Activated CD4-positive, alpha-beta T cell treated with anti-CD3 and anti-CD28 coated beads, Interleukin-2, amount 10 ng/mL, durations not matched to agents 24 days and 14 days (primary cell): ENCODE results near the gene TBC1D9B. TPM values are rescaled to one million over a fixed set of nuclear protein-coding genes. Genes with fewer than 3 reads are reported as not detected.

Experiments used
- DNase-seq: peaks from one replicate; pipeline ENCODE4 v3.0.0; 2022
- H3K27ac Mint-ChIP-seq: one replicate; pipeline ENCODE4 v1.8.0; 2022; ENCODE audit warnings: mild to moderate bottlenecking, mixed read lengths
- H3K27me3 Mint-ChIP-seq: one replicate; pipeline ENCODE4 v1.8.0; 2022; ENCODE audit warnings: mixed read lengths
- H3K36me3 Mint-ChIP-seq: one replicate; pipeline ENCODE4 v1.8.0; 2022; ENCODE audit warnings: low read depth, mild to moderate bottlenecking, mixed read lengths
- H3K4me1 Mint-ChIP-seq: one replicate; pipeline ENCODE4 v1.8.0; 2021; ENCODE audit warnings: mixed read lengths
- H3K4me3 Mint-ChIP-seq: one replicate; pipeline ENCODE4 v1.8.0; 2022; ENCODE audit warnings: mild to moderate bottlenecking, moderate library complexity, mixed read lengths
- H3K9me3 Mint-ChIP-seq: one replicate; pipeline ENCODE4 v1.8.0; 2021; ENCODE audit warnings: mixed read lengths
- intact Hi-C: fragments of 100-400 bp; cut with micrococcal nuclease; formaldehyde crosslinking; loops from one replicate; pipeline ENCODE4 v1.15.1; 2023
- total RNA-seq: library from RNA; stranded (reverse); gene quantifications from 2 replicates; pipeline ENCODE4 v1.2.3, GENCODE V29; 2022

Gene TBC1D9B
- total RNA-seq, 1 donor from 2014 or later: 138 TPM

DNA sequence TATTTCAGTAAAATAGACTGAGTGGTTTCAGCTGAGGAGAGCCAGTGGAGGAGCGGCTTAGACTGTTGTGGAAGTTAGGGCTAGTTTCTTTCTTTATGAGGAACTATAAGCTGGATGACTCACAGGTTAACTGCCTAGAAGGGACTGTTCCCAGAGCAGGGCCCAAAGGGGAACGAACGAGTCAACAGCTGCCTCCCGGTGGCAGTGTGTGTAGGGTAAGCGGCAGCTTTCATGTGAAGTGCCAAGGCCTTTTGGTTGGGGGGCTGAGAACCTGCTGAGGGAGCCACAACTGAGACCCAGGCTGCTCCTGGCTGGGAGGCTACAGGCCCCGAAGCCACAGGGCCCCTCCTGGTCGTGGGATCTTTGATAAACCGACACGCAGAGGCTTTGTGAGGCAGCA is 80.0 kb downstream of the TBC1D9B start:
- Mint-ChIP-seq H3K36me3 (peaks cover 85% of the 10 kb centered on the region), H3K27ac (peak overlapping the region; percentile 79), H3K4me3 (peak overlapping the region; percentile 15), H3K9me3 (no peaks in the 10 kb centered on the region), H3K4me1 (peaks cover 19% of the 10 kb centered on the region), H3K27me3 (no peaks in the 10 kb centered on the region)
- peak; percentile 57 for DNase-seq
- intact Hi-C loops: no loop called here

DNA sequence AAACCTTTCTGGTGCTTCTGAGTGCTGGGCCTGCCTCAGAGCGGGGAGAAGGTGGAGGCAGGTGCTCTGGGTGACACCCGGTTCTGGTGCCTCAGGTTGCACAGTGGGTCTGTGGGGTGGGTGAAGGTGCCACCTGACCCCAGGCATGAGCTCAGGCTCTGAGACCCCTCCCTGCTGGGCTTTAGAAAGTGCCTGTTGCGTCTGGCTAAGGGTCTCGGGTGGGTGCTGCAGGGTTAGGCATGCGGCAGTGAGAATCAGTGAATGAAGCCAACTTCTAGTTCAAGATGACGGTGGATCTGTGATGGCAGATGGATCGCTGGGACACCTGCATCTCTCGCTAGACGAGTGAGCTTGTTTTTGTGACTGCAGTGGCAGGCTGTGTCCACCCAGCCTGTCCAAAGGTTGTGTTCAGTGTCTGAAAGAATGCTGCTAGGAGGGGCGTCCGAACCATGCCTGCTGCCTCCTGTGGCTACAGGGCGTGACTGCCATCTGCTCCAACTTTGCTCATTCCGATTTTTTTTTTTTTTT is 82.0 kb downstream of the TBC1D9B start:
- H3K9me3 Mint-ChIP-seq: no peaks in the 10 kb centered on the region
- H3K27ac Mint-ChIP-seq: no peak overlapping the region
- H3K27me3 Mint-ChIP-seq: no peaks in the 10 kb centered on the region
- peaks cover 81% of the 10 kb centered on the region for H3K36me3 Mint-ChIP-seq
- no peak overlapping the region for H3K4me3 Mint-ChIP-seq
- peaks cover 27% of the 10 kb centered on the region for H3K4me1 Mint-ChIP-seq
- intact Hi-C loops: no loop called here
- DNase-seq: peak; percentile 57

DNA sequence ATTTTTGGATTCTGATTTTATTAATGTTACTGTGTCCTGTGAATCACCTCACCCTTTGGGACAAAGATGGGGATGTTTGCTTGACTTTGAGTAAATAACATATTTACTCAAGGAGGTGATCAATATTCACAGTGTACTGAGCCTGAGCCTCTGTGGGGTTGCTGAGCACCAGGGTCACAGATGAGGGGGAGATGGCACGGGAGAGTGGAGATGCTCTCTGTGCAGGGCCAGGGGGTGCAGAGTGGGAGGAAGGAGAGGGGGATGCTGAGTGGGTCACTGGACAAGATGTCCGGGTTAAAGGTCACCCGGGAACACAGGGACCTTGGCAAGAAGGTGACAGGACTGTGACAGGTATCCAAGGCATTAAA is 83.0 kb downstream of the TBC1D9B start:
- Mint-ChIP-seq H3K27me3 (no peaks in the 10 kb centered on the region), H3K36me3 (peaks cover 73% of the 10 kb centered on the region), H3K4me3 (peak overlapping the region; percentile 3), H3K4me1 (peaks cover 32% of the 10 kb centered on the region), H3K27ac (no peak overlapping the region), H3K9me3 (no peaks in the 10 kb centered on the region)
- intact Hi-C loops: loop anchor here (5.0 kb wide), 2 partner anchors 202 to 272 kb away; partner anchors contain the start of genes HNRNPH1 and RUFY1
- DNase-seq: peak; percentile 55

DNA sequence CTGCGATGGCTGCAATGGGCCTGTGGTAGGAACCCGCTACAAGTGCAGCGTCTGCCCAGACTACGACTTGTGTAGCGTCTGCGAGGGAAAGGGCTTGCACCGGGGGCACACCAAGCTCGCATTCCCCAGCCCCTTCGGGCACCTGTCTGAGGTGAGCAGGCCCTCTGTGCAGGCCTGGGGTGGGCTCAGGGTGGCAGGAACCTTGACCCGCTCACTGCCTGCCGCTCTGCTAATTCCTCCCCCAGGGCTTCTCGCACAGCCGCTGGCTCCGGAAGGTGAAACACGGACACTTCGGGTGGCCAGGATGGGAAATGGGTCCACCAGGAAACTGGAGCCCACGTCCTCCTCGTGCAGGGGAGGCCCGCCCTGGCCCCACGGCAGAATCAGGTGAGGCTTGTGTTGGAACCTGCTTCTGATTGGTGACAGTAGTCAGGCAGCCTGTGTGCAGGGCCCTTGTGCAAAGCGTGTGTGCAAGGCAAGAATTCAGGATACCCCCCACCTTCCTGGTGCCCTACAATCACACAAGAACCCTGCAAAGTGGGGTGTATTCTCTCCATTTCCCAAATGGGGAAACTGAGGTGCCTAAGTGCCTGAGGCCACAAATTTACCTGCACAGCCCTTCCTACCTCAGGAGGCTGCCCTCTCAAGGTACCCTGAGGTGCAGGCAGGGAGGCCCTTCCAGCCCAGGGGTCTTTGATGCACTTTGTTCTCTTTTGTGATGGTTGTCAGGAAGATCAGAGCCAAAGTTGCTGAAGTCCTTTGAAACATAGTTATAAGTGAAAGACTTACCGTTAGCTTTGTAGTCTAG is 83.6 kb downstream of the TBC1D9B start:
- H3K4me1 Mint-ChIP-seq: peaks cover 35% of the 10 kb centered on the region
- H3K27me3 Mint-ChIP-seq: no peaks in the 10 kb centered on the region
- peak overlapping the region; percentile 3 for H3K4me3 Mint-ChIP-seq
- H3K27ac Mint-ChIP-seq: no peak overlapping the region
- H3K9me3 Mint-ChIP-seq: no peaks in the 10 kb centered on the region
- no peak for DNase-seq
- H3K36me3 Mint-ChIP-seq: peaks cover 68% of the 10 kb centered on the region
- intact Hi-C loops: loop anchor here (5.0 kb wide), 2 partner anchors 202 to 272 kb away; partner anchors contain the start of genes HNRNPH1 and RUFY1

DNA sequence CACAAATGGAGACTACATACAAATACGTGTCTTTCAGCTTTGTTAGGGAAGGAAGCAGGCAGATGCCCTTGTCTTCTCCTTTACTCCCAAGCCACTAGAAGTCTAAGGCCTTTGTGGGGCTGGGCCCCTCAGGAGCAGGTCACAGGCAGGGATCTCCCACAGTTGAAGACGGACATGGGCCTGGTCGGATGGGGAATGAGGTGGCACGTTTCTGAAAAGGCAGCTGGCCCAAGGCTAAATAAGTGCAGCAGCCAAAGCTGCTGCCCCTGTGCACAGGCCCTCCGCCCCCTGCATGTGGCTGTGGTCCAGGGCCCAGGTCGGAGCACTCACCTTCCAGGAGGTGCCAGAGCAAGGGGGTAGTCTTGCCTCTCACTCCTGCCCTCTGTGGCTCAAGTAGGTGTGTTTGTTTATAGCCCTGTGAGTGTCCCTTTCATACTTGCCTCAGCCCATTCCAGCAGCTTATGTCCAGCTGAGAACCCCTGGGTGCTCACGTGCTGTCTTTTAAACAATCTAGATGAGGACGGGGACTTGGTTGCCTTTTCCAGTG is 85.2 kb downstream of the TBC1D9B start:
- DNase-seq: no peak
- Mint-ChIP-seq H3K27ac (peak overlapping the region; percentile 15), H3K4me3 (peak overlapping the region; percentile 96), H3K4me1 (peaks cover 38% of the 10 kb centered on the region), H3K27me3 (no peaks in the 10 kb centered on the region), H3K9me3 (no peaks in the 10 kb centered on the region), H3K36me3 (peaks cover 53% of the 10 kb centered on the region)
- intact Hi-C loops: loop anchor here (5.0 kb wide), 2 partner anchors 200 to 270 kb away; partner anchors contain the start of genes HNRNPH1 and RUFY1

DNA sequence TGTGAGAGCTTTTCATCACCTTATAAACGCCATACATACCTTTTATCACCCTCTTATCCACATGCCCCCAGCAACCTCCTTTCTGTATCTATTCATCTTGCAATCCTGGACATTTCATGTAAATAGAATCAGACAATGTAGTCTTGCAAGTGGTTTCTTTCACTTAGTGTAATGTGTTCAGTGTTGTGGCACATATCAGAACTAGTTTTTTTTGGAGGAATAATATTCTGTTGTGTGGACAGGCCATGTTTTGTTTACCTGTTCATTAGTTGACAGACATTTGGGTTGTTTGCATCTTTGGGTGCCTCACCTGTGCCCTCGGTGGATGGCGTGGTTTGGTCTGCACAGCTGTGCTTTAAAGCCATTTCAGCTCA is 85.7 kb downstream of the TBC1D9B start:
- intact Hi-C loops: loop anchor here (5.0 kb wide), 2 partner anchors 200 to 270 kb away; partner anchors contain the start of genes HNRNPH1 and RUFY1
- Mint-ChIP-seq H3K9me3 (no peaks in the 10 kb centered on the region), H3K27me3 (no peaks in the 10 kb centered on the region), H3K4me1 (peaks cover 37% of the 10 kb centered on the region), H3K27ac (peak overlapping the region; percentile 23), H3K36me3 (peaks cover 48% of the 10 kb centered on the region), H3K4me3 (peak overlapping the region; percentile 96)
- DNase-seq: no peak

DNA sequence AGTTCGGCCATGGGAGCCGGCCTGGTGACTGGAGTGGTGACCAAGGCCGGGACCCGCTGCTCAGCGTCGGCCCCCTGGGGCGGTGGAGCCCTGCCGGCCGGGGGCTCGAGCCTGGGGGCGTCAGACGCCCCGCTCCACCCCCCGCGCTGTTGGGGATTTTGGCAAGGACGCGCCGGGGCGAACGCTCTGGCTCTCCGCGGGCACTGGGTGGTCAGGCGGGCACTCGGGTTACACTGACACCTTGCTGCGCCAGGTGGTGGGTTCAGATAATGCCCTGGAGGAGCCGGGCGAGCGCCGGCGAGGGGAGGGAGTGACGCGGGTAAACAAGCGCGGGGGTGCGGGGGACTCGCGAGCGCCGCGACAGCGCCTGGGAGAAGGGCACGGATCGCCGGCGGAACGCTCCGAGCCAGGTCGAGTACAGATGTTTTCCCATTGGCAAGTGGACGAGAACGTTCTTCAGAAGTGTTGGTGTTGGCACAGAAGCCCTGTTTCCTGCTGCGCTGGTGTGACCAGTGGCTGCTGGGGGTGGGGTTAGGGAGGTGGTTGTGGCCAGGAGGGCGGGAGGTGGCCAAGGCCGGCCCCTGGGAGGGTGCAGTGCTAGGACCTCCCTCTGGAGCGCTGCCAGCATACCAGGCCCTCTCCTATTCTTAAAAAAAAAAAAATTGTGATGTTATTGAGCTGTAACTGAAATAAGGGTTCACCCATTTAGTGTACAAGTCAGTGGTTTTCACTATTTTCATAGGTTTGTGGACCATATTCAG is 86.2 kb downstream of the TBC1D9B start:
- H3K9me3 Mint-ChIP-seq: no peaks in the 10 kb centered on the region
- H3K36me3 Mint-ChIP-seq: peaks cover 42% of the 10 kb centered on the region
- peaks cover 34% of the 10 kb centered on the region for H3K4me1 Mint-ChIP-seq
- DNase-seq: peak; percentile 96
- H3K4me3 Mint-ChIP-seq: peak overlapping the region; percentile 96
- H3K27me3 Mint-ChIP-seq: no peaks in the 10 kb centered on the region
- H3K27ac Mint-ChIP-seq: peak overlapping the region; percentile 91
- intact Hi-C loops: loop anchor here (1.0 to 5.0 kb wide), 5 partner anchors 15 to 269 kb away; partner anchors contain the start of genes HNRNPH1, MRNIP and RUFY1

DNA sequence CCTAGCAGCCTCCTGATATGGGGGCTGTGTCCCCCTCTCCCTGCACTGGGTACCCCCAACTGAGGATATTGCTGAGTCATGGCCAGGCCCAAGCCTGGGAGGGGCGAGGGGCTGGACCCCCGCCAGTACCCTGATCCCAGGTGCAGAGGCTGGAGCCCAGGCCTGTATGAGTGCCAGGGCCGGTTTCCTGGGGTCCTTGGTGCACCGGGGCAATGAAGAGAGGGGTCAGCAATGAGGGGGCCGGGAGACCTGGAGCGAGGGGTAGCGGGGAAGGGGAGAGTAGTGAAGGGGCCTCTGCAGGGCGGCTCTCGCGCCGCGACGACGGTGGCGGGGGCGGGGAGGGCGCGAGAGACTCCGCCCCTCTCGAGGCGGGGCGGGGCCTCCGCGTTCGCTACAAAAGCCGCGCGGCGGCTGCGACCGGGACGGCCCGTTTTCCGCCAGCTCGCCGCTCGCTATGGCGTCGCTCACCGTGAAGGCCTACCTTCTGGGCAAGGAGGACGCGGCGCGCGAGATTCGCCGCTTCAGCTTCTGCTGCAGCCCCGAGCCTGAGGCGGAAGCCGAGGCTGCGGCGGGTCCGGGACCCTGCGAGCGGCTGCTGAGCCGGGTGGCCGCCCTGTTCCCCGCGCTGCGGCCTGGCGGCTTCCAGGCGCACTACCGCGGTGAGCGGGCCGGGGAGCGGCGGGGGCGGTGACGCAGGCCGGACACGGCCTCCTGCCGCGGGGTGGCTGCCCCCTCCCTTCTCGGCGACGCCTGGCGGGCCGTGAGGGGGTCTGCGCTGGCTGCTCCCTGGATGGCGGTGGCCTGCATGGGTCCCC is 87.0 kb downstream of the TBC1D9B start, which contains the start of gene SQSTM1:
TSS of gene SQSTM1 (plus strand) at position 423 of the 815 bp plus-strand sequence. CDS start at position 455, 32 bp downstream.
- intact Hi-C loops: loop anchor here (1.0 to 5.0 kb wide), 7 partner anchors 9 to 268 kb away; partner anchors contain the start of genes HNRNPH1, MAML1, MRNIP and RUFY1
- peak within 1 kb of the TSS; percentile 96 for H3K4me3 Mint-ChIP-seq
- H3K9me3 Mint-ChIP-seq: no peaks in the 10 kb centered on the region
- H3K27ac Mint-ChIP-seq: peak within 1 kb of the TSS; percentile 92
- H3K27me3 Mint-ChIP-seq: no peaks in the 10 kb centered on the region
- peaks cover 39% of the 10 kb centered on the region for H3K36me3 Mint-ChIP-seq
- DNase-seq: peak; percentile 96
- H3K4me1 Mint-ChIP-seq: peaks cover 35% of the 10 kb centered on the region

DNA sequence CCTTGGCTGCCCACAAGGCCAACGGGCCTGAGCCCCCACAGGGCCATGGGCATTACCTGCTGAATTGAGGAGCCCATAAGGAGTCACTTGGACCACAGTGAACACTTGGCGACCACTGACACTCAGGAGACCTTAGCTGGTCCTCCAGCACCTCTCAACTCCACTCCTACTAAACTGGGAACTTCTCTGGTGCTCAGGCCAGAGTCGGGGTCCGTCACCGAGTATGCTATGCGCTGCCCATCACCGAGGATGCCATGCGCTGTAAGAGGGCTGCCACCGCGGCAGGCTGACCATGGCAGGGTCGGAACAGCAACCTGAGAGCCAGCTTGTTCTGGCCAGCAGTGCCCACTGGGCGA is 87.6 kb downstream of the TBC1D9B start:
- Mint-ChIP-seq H3K9me3 (no peaks in the 10 kb centered on the region), H3K4me3 (peak overlapping the region; percentile 78), H3K27ac (peak overlapping the region; percentile 92), H3K36me3 (peaks cover 36% of the 10 kb centered on the region), H3K27me3 (no peaks in the 10 kb centered on the region), H3K4me1 (peaks cover 36% of the 10 kb centered on the region)
- peak; percentile 76 for DNase-seq
- intact Hi-C loops: loop anchor here (1.0 to 5.0 kb wide), 5 partner anchors 9 to 268 kb away; partner anchors contain the start of genes HNRNPH1, MAML1 and RUFY1

DNA sequence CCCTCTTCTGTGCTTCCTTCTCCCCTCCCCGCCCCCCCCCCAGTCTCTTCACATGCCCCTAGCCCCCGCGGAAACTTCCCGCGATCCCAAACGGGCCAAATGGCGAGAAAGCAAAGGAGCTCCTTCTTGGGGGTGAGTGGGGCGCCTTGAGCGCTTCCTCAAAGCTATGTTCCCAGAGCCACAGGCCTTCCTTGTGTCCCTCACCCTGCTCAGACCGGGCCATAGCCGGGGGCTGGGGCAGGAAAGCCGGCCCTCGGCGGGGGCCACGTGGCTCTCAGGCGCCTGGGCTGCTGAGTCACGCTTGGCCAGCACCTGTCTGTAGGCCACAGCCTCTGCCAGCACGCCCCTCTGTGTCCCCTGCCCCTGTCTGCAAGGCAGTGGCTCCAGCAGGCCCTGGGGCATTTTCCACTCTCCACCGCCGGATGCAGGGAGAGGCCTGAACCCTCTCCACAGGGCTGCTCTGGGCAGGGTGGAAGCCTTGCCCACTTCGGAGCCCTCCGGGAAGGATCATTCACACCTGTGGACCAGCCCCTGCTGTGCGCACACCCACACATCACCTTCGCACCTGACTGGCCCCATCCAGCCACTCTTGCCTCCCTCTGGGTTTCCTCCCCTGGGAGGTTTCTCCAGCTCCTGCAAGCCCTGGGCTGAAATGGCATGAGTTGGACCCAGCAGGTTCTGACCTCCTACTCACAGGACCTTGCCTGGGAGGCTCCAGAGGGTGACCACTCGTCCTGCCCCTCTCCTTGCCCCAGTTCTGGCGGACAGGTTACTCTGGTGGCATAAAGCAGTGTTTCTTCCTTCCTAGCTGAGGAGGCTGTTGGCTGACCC is 88.2 kb downstream of the TBC1D9B start:
- peak overlapping the region; percentile 92 for H3K27ac Mint-ChIP-seq
- intact Hi-C loops: loop anchor here (1.0 to 5.0 kb wide), 5 partner anchors 8 to 267 kb away; partner anchors contain the start of genes HNRNPH1, MAML1 and RUFY1
- H3K36me3 Mint-ChIP-seq: peaks cover 34% of the 10 kb centered on the region
- H3K4me3 Mint-ChIP-seq: peak overlapping the region; percentile 78
- H3K27me3 Mint-ChIP-seq: no peaks in the 10 kb centered on the region
- H3K4me1 Mint-ChIP-seq: peaks cover 33% of the 10 kb centered on the region
- peak; percentile 82 for DNase-seq
- H3K9me3 Mint-ChIP-seq: no peaks in the 10 kb centered on the region

DNA sequence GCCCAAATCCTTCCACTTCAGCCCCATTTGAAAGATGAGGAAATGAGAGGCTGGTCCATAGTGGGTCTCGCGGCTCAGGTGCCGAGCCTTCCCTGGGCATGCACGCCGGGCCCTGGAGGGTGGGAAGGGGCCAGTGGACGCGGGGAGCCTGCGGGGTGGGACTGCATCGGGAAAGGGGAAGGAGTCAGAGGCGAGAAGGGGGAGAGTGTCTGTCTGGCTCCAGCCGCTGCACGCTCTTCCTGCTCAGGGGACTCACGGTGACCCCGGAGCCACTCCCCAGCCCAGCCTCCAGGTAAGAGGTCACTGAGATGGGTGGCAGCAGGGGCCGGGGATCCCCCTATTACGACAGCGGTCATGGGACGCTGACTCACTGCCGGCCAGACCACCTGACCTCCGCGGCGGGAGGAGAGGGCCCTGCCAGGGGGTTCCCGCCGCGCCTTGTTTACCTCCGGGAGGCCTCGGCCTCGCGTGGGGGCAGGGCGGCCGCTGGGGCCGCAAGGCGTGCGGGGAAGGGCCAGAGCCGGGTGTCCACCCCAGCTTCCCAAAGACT is 88.9 kb downstream of the TBC1D9B start:
- intact Hi-C loops: no loop called here
- peaks cover 32% of the 10 kb centered on the region for H3K4me1 Mint-ChIP-seq
- peak overlapping the region; percentile 79 for H3K4me3 Mint-ChIP-seq
- DNase-seq: peak; percentile 96
- H3K9me3 Mint-ChIP-seq: no peaks in the 10 kb centered on the region
- H3K36me3 Mint-ChIP-seq: peaks cover 33% of the 10 kb centered on the region
- no peaks in the 10 kb centered on the region for H3K27me3 Mint-ChIP-seq
- H3K27ac Mint-ChIP-seq: peak overlapping the region; percentile 90
